HepG2 (cell line): Measurements from ENCODE around the gene ERBB4.

Experiments
- FOXC1 ChIP-seq: sonication (generic); formaldehyde crosslinking; IDR thresholded peaks from 2 replicates; pipeline ENCODE4 v1.8.0; 2022; ENCODE audit warnings: mild to moderate bottlenecking, missing genetic modification reagents, borderline replicate concordance
- FOXK1 ChIP-seq: sonication (generic); formaldehyde crosslinking; IDR thresholded peaks from 2 replicates; pipeline ENCODE4 v1.4.0; 2020; ENCODE audit warnings: low read depth, missing genetic modification reagents, borderline replicate concordance
- MZF1 ChIP-seq: sonication (generic); formaldehyde crosslinking; IDR thresholded peaks from 2 replicates; pipeline ENCODE4 v1.8.1; 2023; ENCODE audit warnings: mild to moderate bottlenecking, missing genetic modification reagents, borderline replicate concordance
- ZNF619 ChIP-seq: sonication (generic); formaldehyde crosslinking; IDR thresholded peaks from 2 replicates; pipeline ENCODE4 v1.4.0; 2020; ENCODE audit warnings: mild to moderate bottlenecking, missing genetic modification reagents
- TF ChIP-seq, protein P1 (sequence below): sonication (generic); formaldehyde crosslinking; IDR thresholded peaks from 2 replicates; pipeline ENCODE4 v1.4.0; 2020; ENCODE audit warnings: missing genetic modification reagents
- TF ChIP-seq, protein P2 (sequence below): sonication (generic); formaldehyde crosslinking; IDR thresholded peaks from 2 replicates; pipeline ENCODE4 v1.5.0; 2020; ENCODE audit warnings: mild to moderate bottlenecking, missing genetic modification reagents, moderate library complexity

DNA sequence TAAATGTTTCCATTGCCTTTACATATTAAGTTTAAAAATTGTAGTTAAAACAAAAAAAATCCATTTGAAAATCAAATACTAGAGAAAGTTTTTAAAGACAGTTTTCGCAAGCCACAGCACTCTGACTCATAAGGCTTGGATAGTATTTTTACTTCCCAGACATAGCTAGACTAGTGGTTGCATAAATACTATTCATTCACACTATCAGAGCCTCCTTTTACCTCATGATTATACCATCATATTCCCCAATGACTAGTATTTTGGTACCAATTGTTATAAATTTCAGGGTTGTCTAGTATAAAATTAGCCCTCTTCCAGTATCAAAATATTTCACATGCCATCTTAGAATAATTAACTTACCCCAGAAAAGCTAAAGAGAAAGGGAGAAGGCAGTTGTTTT lies 393.5 kb downstream of the ERBB4 start:
- TF ChIP-seq, protein P1, sequence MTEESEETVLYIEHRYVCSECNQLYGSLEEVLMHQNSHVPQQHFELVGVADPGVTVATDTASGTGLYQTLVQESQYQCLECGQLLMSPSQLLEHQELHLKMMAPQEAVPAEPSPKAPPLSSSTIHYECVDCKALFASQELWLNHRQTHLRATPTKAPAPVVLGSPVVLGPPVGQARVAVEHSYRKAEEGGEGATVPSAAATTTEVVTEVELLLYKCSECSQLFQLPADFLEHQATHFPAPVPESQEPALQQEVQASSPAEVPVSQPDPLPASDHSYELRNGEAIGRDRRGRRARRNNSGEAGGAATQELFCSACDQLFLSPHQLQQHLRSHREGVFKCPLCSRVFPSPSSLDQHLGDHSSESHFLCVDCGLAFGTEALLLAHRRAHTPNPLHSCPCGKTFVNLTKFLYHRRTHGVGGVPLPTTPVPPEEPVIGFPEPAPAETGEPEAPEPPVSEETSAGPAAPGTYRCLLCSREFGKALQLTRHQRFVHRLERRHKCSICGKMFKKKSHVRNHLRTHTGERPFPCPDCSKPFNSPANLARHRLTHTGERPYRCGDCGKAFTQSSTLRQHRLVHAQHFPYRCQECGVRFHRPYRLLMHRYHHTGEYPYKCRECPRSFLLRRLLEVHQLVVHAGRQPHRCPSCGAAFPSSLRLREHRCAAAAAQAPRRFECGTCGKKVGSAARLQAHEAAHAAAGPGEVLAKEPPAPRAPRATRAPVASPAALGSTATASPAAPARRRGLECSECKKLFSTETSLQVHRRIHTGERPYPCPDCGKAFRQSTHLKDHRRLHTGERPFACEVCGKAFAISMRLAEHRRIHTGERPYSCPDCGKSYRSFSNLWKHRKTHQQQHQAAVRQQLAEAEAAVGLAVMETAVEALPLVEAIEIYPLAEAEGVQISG (CRISPR knock-in tag), result no peak
- TF ChIP-seq FOXK1 (no peak), ZNF619 (CRISPR knock-in tag) (no peak), MZF1 (CRISPR knock-in tag) (no peak), FOXC1 (no peak)
- TF ChIP-seq, protein P2, sequence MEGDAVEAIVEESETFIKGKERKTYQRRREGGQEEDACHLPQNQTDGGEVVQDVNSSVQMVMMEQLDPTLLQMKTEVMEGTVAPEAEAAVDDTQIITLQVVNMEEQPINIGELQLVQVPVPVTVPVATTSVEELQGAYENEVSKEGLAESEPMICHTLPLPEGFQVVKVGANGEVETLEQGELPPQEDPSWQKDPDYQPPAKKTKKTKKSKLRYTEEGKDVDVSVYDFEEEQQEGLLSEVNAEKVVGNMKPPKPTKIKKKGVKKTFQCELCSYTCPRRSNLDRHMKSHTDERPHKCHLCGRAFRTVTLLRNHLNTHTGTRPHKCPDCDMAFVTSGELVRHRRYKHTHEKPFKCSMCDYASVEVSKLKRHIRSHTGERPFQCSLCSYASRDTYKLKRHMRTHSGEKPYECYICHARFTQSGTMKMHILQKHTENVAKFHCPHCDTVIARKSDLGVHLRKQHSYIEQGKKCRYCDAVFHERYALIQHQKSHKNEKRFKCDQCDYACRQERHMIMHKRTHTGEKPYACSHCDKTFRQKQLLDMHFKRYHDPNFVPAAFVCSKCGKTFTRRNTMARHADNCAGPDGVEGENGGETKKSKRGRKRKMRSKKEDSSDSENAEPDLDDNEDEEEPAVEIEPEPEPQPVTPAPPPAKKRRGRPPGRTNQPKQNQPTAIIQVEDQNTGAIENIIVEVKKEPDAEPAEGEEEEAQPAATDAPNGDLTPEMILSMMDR (CRISPR knock-in tag), result no peak
